GM23338 (cell line): ENCODE measurements around the gene GABRB3. TPM values are rescaled to one million over a fixed set of nuclear protein-coding genes. Genes with fewer than 3 reads are reported as not detected.

ENCODE experiments used
- ATAC-seq: fragments of 200-7000 bp; cut with Tn5 transposase; 3 replicates; pipeline ENCODE4 v1.9.1; 2020
- DNase-seq: peaks from one replicate; pipeline ENCODE4 v3.0.0-alpha.2; 2015; ENCODE audit warnings: low spot score
- H2AFZ ChIP-seq: fragments of 200-600 bp; sonication (generic); 2 replicates; pipeline ENCODE4 v1.8.0; 2016; ENCODE audit warnings: antibody characterized with exemption, mild to moderate bottlenecking, moderate library complexity
- H3F3A ChIP-seq: fragments of 200-600 bp; sonication (generic); replicated peaks from 2 replicates; pipeline ENCODE4 v1.8.0; 2017; ENCODE audit warnings: antibody characterized with exemption, mixed run types, low read depth
- H3K27ac ChIP-seq: fragments of 200-600 bp; sonication (generic); 2 replicates; pipeline ENCODE4 v1.6.1; 2016; ENCODE audit warnings: low read depth
- H3K27me3 ChIP-seq: fragments of 200-600 bp; sonication (generic); 2 replicates; pipeline ENCODE4 v1.8.0; 2016; ENCODE audit warnings: mild to moderate bottlenecking, mixed run types, moderate library complexity; ENCODE audit not compliant: insufficient read depth
- H3K36me3 ChIP-seq: fragments of 200-600 bp; sonication (generic); 2 replicates; pipeline ENCODE4 v1.8.0; 2016; ENCODE audit warnings: mild to moderate bottlenecking; ENCODE audit not compliant: insufficient read depth
- H3K4me1 ChIP-seq: fragments of 200-600 bp; sonication (generic); 2 replicates; pipeline ENCODE4 v1.8.0; 2016; ENCODE audit warnings: mild to moderate bottlenecking, moderate library complexity; ENCODE audit not compliant: insufficient read depth
- H3K4me2 ChIP-seq: fragments of 200-600 bp; sonication (generic); 2 replicates; pipeline ENCODE4 v1.7.1; 2017; ENCODE audit warnings: mixed run types
- H3K4me3 ChIP-seq: fragments of 200-600 bp; sonication (generic); 2 replicates; pipeline ENCODE4 v1.6.1; 2016; ENCODE audit warnings: mixed run types
- H3K79me2 ChIP-seq: fragments of 200-600 bp; sonication (generic); replicated peaks from 2 replicates; pipeline ENCODE4 v1.8.0; 2017; ENCODE audit warnings: mild to moderate bottlenecking; ENCODE audit not compliant: insufficient read depth
- H3K9me2 ChIP-seq: fragments of 200-600 bp; sonication (generic); 2 replicates; pipeline ENCODE4 v1.8.0; 2017; ENCODE audit not compliant: insufficient read depth
- H4K20me1 ChIP-seq: fragments of 200-600 bp; sonication (generic); replicated peaks from 2 replicates; pipeline ENCODE4 v1.8.0; 2017; ENCODE audit warnings: mild to moderate bottlenecking; ENCODE audit not compliant: insufficient read depth
- H3K27ac Mint-ChIP-seq: 2 replicates; pipeline ENCODE4 v1.8.0; 2020; ENCODE audit warnings: inconsistent platforms, mild to moderate bottlenecking, moderate library complexity, mixed read lengths
- H3K27me3 Mint-ChIP-seq: 3 replicates; pipeline ENCODE4 v1.8.0; 2022; ENCODE audit warnings: low read depth, mild to moderate bottlenecking, moderate library complexity, mixed read lengths, inconsistent platforms; ENCODE audit not compliant: insufficient read depth, poor library complexity
- H3K36me3 Mint-ChIP-seq: 3 replicates; pipeline ENCODE4 v1.8.0; 2021; ENCODE audit warnings: low read depth, mild to moderate bottlenecking, inconsistent platforms, moderate library complexity, mixed read lengths
- H3K4me1 Mint-ChIP-seq: 3 replicates; pipeline ENCODE4 v1.8.0; 2020; ENCODE audit warnings: mild to moderate bottlenecking, inconsistent platforms, mixed read lengths
- H3K4me3 Mint-ChIP-seq: 3 replicates; pipeline ENCODE4 v1.8.0; 2021; ENCODE audit warnings: moderate library complexity, mild to moderate bottlenecking, inconsistent platforms, mixed read lengths
- H3K9me3 Mint-ChIP-seq: 3 replicates; pipeline ENCODE4 v1.8.0; 2020; ENCODE audit warnings: moderate library complexity, mild to moderate bottlenecking, inconsistent platforms, mixed read lengths
- CREB1 ChIP-seq: fragments of 250-450 bp; sonication (Bioruptor Pico); IDR thresholded peaks from 2 replicates; pipeline ENCODE4 v1.5.0; 2020; ENCODE audit warnings: low read depth, mild to moderate bottlenecking, moderate library complexity
- EZH2phosphoT487 ChIP-seq: fragments of 200-600 bp; sonication (generic); IDR thresholded peaks from one replicate; pipeline ENCODE4 v1.8.1; 2018; ENCODE audit warnings: antibody characterized with exemption; ENCODE audit not compliant: unreplicated experiment
- NANOG ChIP-seq: IDR thresholded peaks from 2 replicates; pipeline ENCODE4 v1.6.1; 2016; ENCODE audit warnings: antibody characterized with exemption, borderline replicate concordance
- ZNF331 ChIP-seq: fragments of 250-450 bp; sonication (Bioruptor Pico); IDR thresholded peaks from 2 replicates; pipeline ENCODE4 v1.5.0; 2020; ENCODE audit warnings: low read depth, mild to moderate bottlenecking, moderate library complexity
- polyA plus RNA-seq: library from polyadenylated mRNA; unstranded; fragments of >200 nt; fragmentation: Nextera tagmentation; extraction: Ambion mirVana; gene quantifications from 2 replicates; pipeline ENCODE4 v1.2.1, GENCODE V29; 2016
- total RNA-seq: library from RNA; depleted of rRNA; stranded (reverse); fragments of >200 nt; shearing (Covaris generic); gene quantifications from 2 replicates; pipeline ENCODE4 v1.2.3, GENCODE V29; 2014
- TF ChIP-seq, protein P1 (sequence below): fragments of 250-450 bp; sonication (Bioruptor Pico); IDR thresholded peaks from 2 replicates; pipeline ENCODE4 v1.5.0; 2020; ENCODE audit warnings: mild to moderate bottlenecking, moderate library complexity
- TF ChIP-seq, protein P2 (sequence below): IDR thresholded peaks from 2 replicates; pipeline ENCODE4 v1.6.1; 2016; ENCODE audit warnings: antibody characterized with exemption

Gene GABRB3
- total and polyA plus RNA-seq, 2 experiments from 2014 or later, result 56.5 to 131 TPM

DNA sequence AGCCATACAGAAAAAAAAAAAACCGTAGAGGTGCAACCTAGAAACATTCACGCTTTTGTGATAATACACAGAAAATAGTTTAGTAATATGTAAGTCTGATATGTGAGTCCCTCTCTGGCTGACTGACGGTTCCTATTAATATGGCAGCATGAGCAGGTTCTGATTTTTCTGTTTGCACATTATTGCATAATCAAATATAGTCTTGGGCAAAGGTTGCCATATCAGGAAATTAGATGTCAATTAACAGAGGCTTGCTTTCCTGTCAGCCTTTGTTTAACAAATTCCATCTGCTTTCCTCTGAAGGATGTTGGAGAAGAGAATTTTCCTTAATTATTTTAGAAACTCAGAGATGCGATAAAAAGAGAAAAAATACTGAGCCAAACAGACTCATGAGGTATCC is 14.8 kb downstream of the GABRB3 start:
- no peak overlapping the region for H2AFZ ChIP-seq
- Mint-ChIP-seq H3K9me3 (no peaks in the 10 kb centered on the region), H3K36me3 (peaks cover 52% of the 10 kb centered on the region), H3K4me1 (peaks cover 71% of the 10 kb centered on the region), H3K4me3 (0 out of 3 replicates have a peak overlapping the region, but pooled peaks have one; percentile 4), H3K27me3 (peaks cover 12% of the 10 kb centered on the region), H3K27ac (peak overlapping the region; percentile 43)
- H3K27ac ChIP-seq, result peak overlapping the region; percentile 65
- no peaks in the 10 kb centered on the region for H3F3A ChIP-seq
- H3K9me2 ChIP-seq, result no peaks in the 10 kb centered on the region
- no peak for ATAC-seq
- H3K36me3 ChIP-seq, result no peaks in the 10 kb centered on the region
- DNase-seq, result no peak
- no peak for TF ChIP-seq EZH2phosphoT487
- TF ChIP-seq, protein P1, sequence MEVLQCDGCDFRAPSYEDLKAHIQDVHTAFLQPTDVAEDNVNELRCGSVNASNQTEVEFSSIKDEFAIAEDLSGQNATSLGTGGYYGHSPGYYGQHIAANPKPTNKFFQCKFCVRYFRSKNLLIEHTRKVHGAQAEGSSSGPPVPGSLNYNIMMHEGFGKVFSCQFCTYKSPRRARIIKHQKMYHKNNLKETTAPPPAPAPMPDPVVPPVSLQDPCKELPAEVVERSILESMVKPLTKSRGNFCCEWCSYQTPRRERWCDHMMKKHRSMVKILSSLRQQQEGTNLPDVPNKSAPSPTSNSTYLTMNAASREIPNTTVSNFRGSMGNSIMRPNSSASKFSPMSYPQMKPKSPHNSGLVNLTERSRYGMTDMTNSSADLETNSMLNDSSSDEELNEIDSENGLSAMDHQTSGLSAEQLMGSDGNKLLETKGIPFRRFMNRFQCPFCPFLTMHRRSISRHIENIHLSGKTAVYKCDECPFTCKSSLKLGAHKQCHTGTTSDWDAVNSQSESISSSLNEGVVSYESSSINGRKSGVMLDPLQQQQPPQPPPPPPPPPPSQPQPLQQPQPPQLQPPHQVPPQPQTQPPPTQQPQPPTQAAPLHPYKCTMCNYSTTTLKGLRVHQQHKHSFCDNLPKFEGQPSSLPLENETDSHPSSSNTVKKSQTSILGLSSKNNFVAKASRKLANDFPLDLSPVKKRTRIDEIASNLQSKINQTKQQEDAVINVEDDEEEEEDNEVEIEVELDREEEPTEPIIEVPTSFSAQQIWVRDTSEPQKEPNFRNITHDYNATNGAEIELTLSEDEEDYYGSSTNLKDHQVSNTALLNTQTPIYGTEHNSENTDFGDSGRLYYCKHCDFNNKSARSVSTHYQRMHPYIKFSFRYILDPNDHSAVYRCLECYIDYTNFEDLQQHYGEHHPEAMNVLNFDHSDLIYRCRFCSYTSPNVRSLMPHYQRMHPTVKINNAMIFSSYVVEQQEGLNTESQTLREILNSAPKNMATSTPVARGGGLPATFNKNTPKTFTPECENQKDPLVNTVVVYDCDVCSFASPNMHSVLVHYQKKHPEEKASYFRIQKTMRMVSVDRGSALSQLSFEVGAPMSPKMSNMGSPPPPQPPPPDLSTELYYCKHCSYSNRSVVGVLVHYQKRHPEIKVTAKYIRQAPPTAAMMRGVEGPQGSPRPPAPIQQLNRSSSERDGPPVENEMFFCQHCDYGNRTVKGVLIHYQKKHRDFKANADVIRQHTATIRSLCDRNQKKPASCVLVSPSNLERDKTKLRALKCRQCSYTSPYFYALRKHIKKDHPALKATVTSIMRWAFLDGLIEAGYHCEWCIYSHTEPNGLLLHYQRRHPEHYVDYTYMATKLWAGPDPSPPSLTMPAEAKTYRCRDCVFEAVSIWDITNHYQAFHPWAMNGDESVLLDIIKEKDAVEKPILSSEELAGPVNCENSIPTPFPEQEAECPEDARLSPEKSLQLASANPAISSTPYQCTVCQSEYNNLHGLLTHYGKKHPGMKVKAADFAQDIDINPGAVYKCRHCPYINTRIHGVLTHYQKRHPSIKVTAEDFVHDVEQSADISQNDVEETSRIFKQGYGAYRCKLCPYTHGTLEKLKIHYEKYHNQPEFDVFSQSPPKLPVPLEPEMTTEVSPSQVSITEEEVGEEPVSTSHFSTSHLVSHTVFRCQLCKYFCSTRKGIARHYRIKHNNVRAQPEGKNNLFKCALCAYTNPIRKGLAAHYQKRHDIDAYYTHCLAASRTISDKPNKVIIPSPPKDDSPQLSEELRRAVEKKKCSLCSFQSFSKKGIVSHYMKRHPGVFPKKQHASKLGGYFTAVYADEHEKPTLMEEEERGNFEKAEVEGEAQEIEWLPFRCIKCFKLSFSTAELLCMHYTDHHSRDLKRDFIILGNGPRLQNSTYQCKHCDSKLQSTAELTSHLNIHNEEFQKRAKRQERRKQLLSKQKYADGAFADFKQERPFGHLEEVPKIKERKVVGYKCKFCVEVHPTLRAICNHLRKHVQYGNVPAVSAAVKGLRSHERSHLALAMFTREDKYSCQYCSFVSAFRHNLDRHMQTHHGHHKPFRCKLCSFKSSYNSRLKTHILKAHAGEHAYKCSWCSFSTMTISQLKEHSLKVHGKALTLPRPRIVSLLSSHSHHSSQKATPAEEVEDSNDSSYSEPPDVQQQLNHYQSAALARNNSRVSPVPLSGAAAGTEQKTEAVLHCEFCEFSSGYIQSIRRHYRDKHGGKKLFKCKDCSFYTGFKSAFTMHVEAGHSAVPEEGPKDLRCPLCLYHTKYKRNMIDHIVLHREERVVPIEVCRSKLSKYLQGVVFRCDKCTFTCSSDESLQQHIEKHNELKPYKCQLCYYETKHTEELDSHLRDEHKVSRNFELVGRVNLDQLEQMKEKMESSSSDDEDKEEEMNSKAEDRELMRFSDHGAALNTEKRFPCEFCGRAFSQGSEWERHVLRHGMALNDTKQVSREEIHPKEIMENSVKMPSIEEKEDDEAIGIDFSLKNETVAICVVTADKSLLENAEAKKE, result no peak
- TF ChIP-seq ZNF331 (CRISPR knock-in tag), result no peak
- H3K27me3 ChIP-seq, result no peaks in the 10 kb centered on the region
- H3K79me2 ChIP-seq, result peaks cover 100% of the 10 kb centered on the region
- H3K4me1 ChIP-seq, result peaks cover 63% of the 10 kb centered on the region
- peaks cover 22% of the 10 kb centered on the region; the same call in 1 of the 2 replicates for H4K20me1 ChIP-seq
- peak overlapping the region; percentile 24 for H3K4me3 ChIP-seq
- H3K4me2 ChIP-seq, result peak overlapping the region; percentile 61

DNA sequence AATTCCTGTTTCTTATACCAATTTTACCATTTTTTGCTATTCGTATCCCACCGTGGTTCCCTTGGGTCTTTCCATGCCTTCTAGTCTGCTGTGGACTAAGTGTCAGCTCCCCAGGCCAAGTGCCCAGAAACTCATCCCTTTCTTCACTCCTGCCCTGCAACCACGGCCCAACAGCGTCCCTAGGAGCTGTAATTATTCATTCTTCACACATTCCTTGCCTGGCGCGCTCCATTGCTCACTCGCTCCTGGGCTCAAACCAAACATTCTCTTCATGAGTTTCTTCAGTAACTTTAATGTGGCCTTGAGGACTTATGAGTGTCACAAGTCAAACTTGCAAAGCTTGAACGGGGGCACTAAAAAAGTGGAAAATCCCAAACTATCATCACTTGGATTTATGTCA is 15.7 kb downstream of the GABRB3 start:
- ATAC-seq, result no peak
- Mint-ChIP-seq H3K4me3 (no peak overlapping the region), H3K27ac (no peak overlapping the region)
- TF ChIP-seq, protein P2, sequence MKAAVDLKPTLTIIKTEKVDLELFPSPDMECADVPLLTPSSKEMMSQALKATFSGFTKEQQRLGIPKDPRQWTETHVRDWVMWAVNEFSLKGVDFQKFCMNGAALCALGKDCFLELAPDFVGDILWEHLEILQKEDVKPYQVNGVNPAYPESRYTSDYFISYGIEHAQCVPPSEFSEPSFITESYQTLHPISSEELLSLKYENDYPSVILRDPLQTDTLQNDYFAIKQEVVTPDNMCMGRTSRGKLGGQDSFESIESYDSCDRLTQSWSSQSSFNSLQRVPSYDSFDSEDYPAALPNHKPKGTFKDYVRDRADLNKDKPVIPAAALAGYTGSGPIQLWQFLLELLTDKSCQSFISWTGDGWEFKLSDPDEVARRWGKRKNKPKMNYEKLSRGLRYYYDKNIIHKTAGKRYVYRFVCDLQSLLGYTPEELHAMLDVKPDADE, result no peak
- TF ChIP-seq ZNF331 (CRISPR knock-in tag) (no peak), CREB1 (CRISPR knock-in tag) (no peak), NANOG (no peak)

More for the DNA sequence above, 15.7 kb downstream of the GABRB3 start:
- Mint-ChIP-seq H3K9me3 (no peaks in the 10 kb centered on the region; the same call in 2 of the 3 replicates), H3K4me1 (peaks cover 68% of the 10 kb centered on the region), H3K36me3 (peaks cover 53% of the 10 kb centered on the region), H3K27me3 (peaks cover 9% of the 10 kb centered on the region)
- Histone ChIP-seq H3K4me1 (peaks cover 54% of the 10 kb centered on the region), H3K9me2 (no peaks in the 10 kb centered on the region), H3K4me2 (peak overlapping the region; percentile 61), H3K27me3 (no peaks in the 10 kb centered on the region), H3K79me2 (peaks cover 100% of the 10 kb centered on the region), H3K4me3 (peak overlapping the region; percentile 24), H3K27ac (no peak overlapping the region), H2AFZ (no peak overlapping the region), H3F3A (no peaks in the 10 kb centered on the region), H3K36me3 (no peaks in the 10 kb centered on the region), H4K20me1 (peaks cover 22% of the 10 kb centered on the region; the same call in 1 of the 2 replicates)
- DNase-seq, result no peak
